Panc1 (cell line): ENCODE measurements around the gene KRTAP4-16.

Experiments used
- POLR2AphosphoS5 ChIP-seq: IDR thresholded peaks from 2 replicates; pipeline ENCODE4 v1.6.1; 2012; ENCODE audit warnings: mild to moderate bottlenecking, low read depth, low read length, moderate library complexity
- TCF7L2 ChIP-seq: IDR thresholded peaks from 2 replicates; pipeline ENCODE4 v1.6.1; 2011; ENCODE audit warnings: mild to moderate bottlenecking, low read depth, low read length, inconsistent platforms
- TF ChIP-seq, protein P1 (sequence below): fragments of 450-650 bp; IDR thresholded peaks from 2 replicates; pipeline ENCODE4 v1.5.1; 2017; ENCODE audit warnings: mild to moderate bottlenecking

- no peak for TF ChIP-seq POLR2AphosphoS5
- no peak for TF ChIP-seq TCF7L2
- TF ChIP-seq, protein P1, sequence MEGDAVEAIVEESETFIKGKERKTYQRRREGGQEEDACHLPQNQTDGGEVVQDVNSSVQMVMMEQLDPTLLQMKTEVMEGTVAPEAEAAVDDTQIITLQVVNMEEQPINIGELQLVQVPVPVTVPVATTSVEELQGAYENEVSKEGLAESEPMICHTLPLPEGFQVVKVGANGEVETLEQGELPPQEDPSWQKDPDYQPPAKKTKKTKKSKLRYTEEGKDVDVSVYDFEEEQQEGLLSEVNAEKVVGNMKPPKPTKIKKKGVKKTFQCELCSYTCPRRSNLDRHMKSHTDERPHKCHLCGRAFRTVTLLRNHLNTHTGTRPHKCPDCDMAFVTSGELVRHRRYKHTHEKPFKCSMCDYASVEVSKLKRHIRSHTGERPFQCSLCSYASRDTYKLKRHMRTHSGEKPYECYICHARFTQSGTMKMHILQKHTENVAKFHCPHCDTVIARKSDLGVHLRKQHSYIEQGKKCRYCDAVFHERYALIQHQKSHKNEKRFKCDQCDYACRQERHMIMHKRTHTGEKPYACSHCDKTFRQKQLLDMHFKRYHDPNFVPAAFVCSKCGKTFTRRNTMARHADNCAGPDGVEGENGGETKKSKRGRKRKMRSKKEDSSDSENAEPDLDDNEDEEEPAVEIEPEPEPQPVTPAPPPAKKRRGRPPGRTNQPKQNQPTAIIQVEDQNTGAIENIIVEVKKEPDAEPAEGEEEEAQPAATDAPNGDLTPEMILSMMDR: no peak
Measured at GRCh38 chr17:41071606-41072360, 30.2 kb downstream of the KRTAP4-16 start.
